Right atrium auricular region (tissue), 2 donors: ENCODE data around the gene RAB40B. TPM values are rescaled to one million over a fixed set of nuclear protein-coding genes. Genes with fewer than 3 reads are reported as not detected.

Source experiments
- DNase-seq: peaks from one replicate; pipeline ENCODE4 v3.0.0-alpha.2; 2019; ENCODE audit warnings: low spot score
- H3K27ac ChIP-seq, 2 donors: fragments of 200-600 bp; sonication (generic); 1 replicate in 1 of 2; 2 replicates in 1 of 2; pipeline ENCODE4 v1.5.1; 2016 to 2019
- H3K27me3 ChIP-seq, 2 donors: fragments of 200-600 bp; sonication (generic); one replicate each; pipeline versions ENCODE4 v1.5.1 to v1.6.0; 2017 to 2019
- H3K36me3 ChIP-seq: fragments of 200-600 bp; sonication (generic); one replicate; pipeline ENCODE4 v1.5.1; 2016
- H3K4me1 ChIP-seq, 2 donors: fragments of 200-600 bp; sonication (generic); one replicate each; pipeline versions ENCODE4 v1.5.1 to v1.6.0; 2017 to 2019
- H3K4me3 ChIP-seq, 2 donors: fragments of 200-600 bp; sonication (generic); 1 replicate in 1 of 2; 2 replicates in 1 of 2; pipeline ENCODE4 v1.5.1; 2017 to 2019; ENCODE audit warnings: mild to moderate bottlenecking in 1 of 2, moderate library complexity in 1 of 2
- H3K9me3 ChIP-seq, 2 donors: fragments of 200-600 bp; sonication (generic); one replicate each; pipeline ENCODE4 v1.5.1; 2019
- CTCF ChIP-seq, 2 donors: fragments of 200-600 bp; sonication (generic); IDR thresholded peaks; one replicate each; pipeline ENCODE4 v1.5.1; 2019; ENCODE audit warnings: antibody characterized with exemption in 2 of 2
- total RNA-seq, 2 donors: library from RNA; depleted of rRNA; stranded (reverse); fragments of >200 nt; gene quantifications; one replicate each; pipeline ENCODE4 v1.1.0, GENCODE V29; 2016

The RAB40B gene
- total RNA-seq, 2 donors from 2014 or later = 10.2 to 20.8 TPM

GRCh38 chr17:82661717-82662683 is 36.5 kb downstream of the RAB40B start:
- no peaks in the 10 kb centered on the region for H3K27me3 ChIP-seq
- H3K4me1 ChIP-seq = no peaks in the 10 kb centered on the region
- H3K4me3 ChIP-seq = no peak overlapping the region
- no peak for DNase-seq
- no peaks in the 10 kb centered on the region for H3K9me3 ChIP-seq
- H3K36me3 ChIP-seq = peaks cover 17% of the 10 kb centered on the region
- no peak for TF ChIP-seq CTCF (IDR thresholded peaks at IDR 0.05)
- no peak overlapping the region for H3K27ac ChIP-seq

GRCh38 chr17:82659886-82660285 is 38.6 kb downstream of the RAB40B start:
- no peak for TF ChIP-seq CTCF (IDR thresholded peaks at IDR 0.05)
- Histone ChIP-seq H3K9me3 (no peaks in the 10 kb centered on the region), H3K27ac (no peak overlapping the region), H3K36me3 (peaks cover 17% of the 10 kb centered on the region), H3K27me3 (no peaks in the 10 kb centered on the region), H3K4me3 (no peak overlapping the region), H3K4me1 (no peaks in the 10 kb centered on the region)
- no peak for DNase-seq

- no peaks in the 10 kb centered on the region for H3K9me3 ChIP-seq
- no peaks in the 10 kb centered on the region for H3K27me3 ChIP-seq
- no peaks in the 10 kb centered on the region for H3K4me1 ChIP-seq
- peaks cover 17% of the 10 kb centered on the region for H3K36me3 ChIP-seq
- DNase-seq = no peak
- H3K27ac ChIP-seq = no peak overlapping the region
- H3K4me3 ChIP-seq = no peak overlapping the region
- TF ChIP-seq CTCF (IDR thresholded peaks at IDR 0.05) = no peak
Measured at GRCh38 chr17:82658796-82659452, 39.6 kb downstream of the RAB40B start.

GRCh38 chr17:82658331-82658730 is 40.2 kb downstream of the RAB40B start:
- H3K27me3 ChIP-seq = no peaks in the 10 kb centered on the region
- DNase-seq = no peak
- no peak overlapping the region for H3K4me3 ChIP-seq
- peaks cover 17% of the 10 kb centered on the region for H3K36me3 ChIP-seq
- no peaks in the 10 kb centered on the region for H3K9me3 ChIP-seq
- TF ChIP-seq CTCF (IDR thresholded peaks at IDR 0.05) = no peak
- no peak overlapping the region for H3K27ac ChIP-seq
- H3K4me1 ChIP-seq = no peaks in the 10 kb centered on the region

GRCh38 chr17:82657926-82658325 is 40.6 kb downstream of the RAB40B start:
- H3K4me3 ChIP-seq = no peak overlapping the region
- no peaks in the 10 kb centered on the region for H3K9me3 ChIP-seq
- no peaks in the 10 kb centered on the region for H3K27me3 ChIP-seq
- peaks cover 17% of the 10 kb centered on the region for H3K36me3 ChIP-seq
- no peak for DNase-seq
- no peak for TF ChIP-seq CTCF (IDR thresholded peaks at IDR 0.05)
- no peak overlapping the region for H3K27ac ChIP-seq
- no peaks in the 10 kb centered on the region for H3K4me1 ChIP-seq
